Vein endothelial cell (primary cell): ENCODE results near the gene ANXA10. TPM values are rescaled to one million over a fixed set of nuclear protein-coding genes. Genes with fewer than 3 reads are reported as not detected.

Source experiments
- total RNA-seq: library from RNA; depleted of rRNA; stranded (reverse); fragments of >200 nt; gene quantifications from 2 replicates; pipeline ENCODE4 v1.2.3, GENCODE V29; 2012

Gene ANXA10
- total RNA-seq, result not detected in 2 replicates

GRCh38 chr4:168092176-168092712 is at the start of gene ANXA10:
Gene ANXA10 (plus strand): TSS chr4:168092537. CDS start chr4:168092701, 164 bp downstream.

Other genes with a start within 250 kb of the ANXA10 start
- 11.1 and 14.7 TPM in 2 replicates for gene DDX60, start 226.2 kb downstream of the ANXA10 start, total RNA-seq